Ectodermal cell (in vitro differentiated cells): ENCODE measurements around the gene ST3GAL4.
"Not testable (repeated sequence)": the region's sequence is repeated elsewhere in the genome, so short reads cannot be mapped to it uniquely, and the experiment has no call there.

Experiments
- H3K27ac ChIP-seq: 2 replicates; pipeline ENCODE4 v1.7.0; 2013; ENCODE audit warnings: mild to moderate bottlenecking, low read depth, low read length; ENCODE audit not compliant: insufficient read depth, poor library complexity, severe bottlenecking
- H3K27me3 ChIP-seq: 2 replicates; pipeline ENCODE4 v1.7.0; 2013; ENCODE audit warnings: mild to moderate bottlenecking, low read length; ENCODE audit not compliant: insufficient read depth, control insufficient read depth, poor library complexity, severe bottlenecking
- H3K36me3 ChIP-seq: one replicate; pipeline ENCODE4 v1.7.0; 2013; ENCODE audit warnings: low read length; ENCODE audit not compliant: control insufficient read depth, insufficient read depth
- H3K4me1 ChIP-seq: one replicate; pipeline ENCODE4 v1.7.0; 2013; ENCODE audit warnings: low read length; ENCODE audit not compliant: control insufficient read depth, insufficient read depth
- H3K4me3 ChIP-seq: 2 replicates; pipeline ENCODE4 v1.7.0; 2013; ENCODE audit warnings: low read depth, low read length, control low read depth; ENCODE audit not compliant: insufficient read depth
- H3K9me3 ChIP-seq: 2 replicates; pipeline ENCODE4 v1.7.0; 2013; ENCODE audit warnings: mild to moderate bottlenecking, low read length, moderate library complexity; ENCODE audit not compliant: control insufficient read depth
- WGBS, 2 experiments: methylation state at CpG; one replicate each; pipeline ENCODE4 v1.1.7; 2013; ENCODE audit warnings: missing lambda C conversion rate in 2 of 2; 5-methylcytosine and 5-hydroxymethylcytosine counted together

ST3GAL4 gene

GRCh38 chr11:126345759-126346585, 9.5 kb upstream of the ST3GAL4 start:
- Histone ChIP-seq H3K27me3 (no peaks in the 10 kb centered on the region), H3K27ac (no peak overlapping the region), H3K36me3 (peaks cover 6% of the 10 kb centered on the region), H3K4me1 (peaks cover 6% of the 10 kb centered on the region), H3K4me3 (no peak overlapping the region), H3K9me3 (no peaks in the 10 kb centered on the region)
- WGBS, 2 experiments, result 82 to 86% methylated on average over 17 of the region's 17 CpGs

GRCh38 chr11:126346586-126346940, 8.9 kb upstream of the ST3GAL4 start:
- Histone ChIP-seq H3K27me3 (no peaks in the 10 kb centered on the region), H3K9me3 (no peaks in the 10 kb centered on the region), H3K4me1 (peaks cover 4% of the 10 kb centered on the region), H3K27ac (no peak overlapping the region), H3K4me3 (no peak overlapping the region), H3K36me3 (peaks cover 5% of the 10 kb centered on the region)
- 70 to 80% methylated on average over 1 of the region's 1 CpG for whole genome bisulfite sequencing, 2 experiments

GRCh38 chr11:126346946-126347345, 8.5 kb upstream of the ST3GAL4 start:
- H3K4me1 ChIP-seq, H3K36me3 ChIP-seq, H3K9me3 ChIP-seq, H3K4me3 ChIP-seq, H3K27ac ChIP-seq, H3K27me3 ChIP-seq: not testable (repeated sequence)
- 92 to 94% methylated on average over 7 of the region's 7 CpGs for WGBS, 2 experiments

GRCh38 chr11:126347751-126348668, 7.5 kb upstream of the ST3GAL4 start:
- Histone ChIP-seq H3K27ac (no peak overlapping the region), H3K4me3 (no peak overlapping the region), H3K9me3 (no peaks in the 10 kb centered on the region), H3K27me3 (no peaks in the 10 kb centered on the region), H3K36me3 (no peaks in the 10 kb centered on the region), H3K4me1 (peaks cover 12% of the 10 kb centered on the region)
- 88 to 90% methylated on average over 17 of the region's 17 CpGs for WGBS, 2 experiments

- H3K27me3 ChIP-seq, result no peaks in the 10 kb centered on the region
- peaks cover 12% of the 10 kb centered on the region for H3K4me1 ChIP-seq
- WGBS, 2 experiments, result 90% methylated on average over 8 of the region's 8 CpGs
- H3K36me3 ChIP-seq, result no peaks in the 10 kb centered on the region
- no peak overlapping the region for H3K4me3 ChIP-seq
- H3K27ac ChIP-seq, result no peak overlapping the region
- no peaks in the 10 kb centered on the region for H3K9me3 ChIP-seq
Measured at GRCh38 chr11:126348806-126349582, 6.5 kb upstream of the ST3GAL4 start.

GRCh38 chr11:126350836-126351235, 4.7 kb upstream of the ST3GAL4 start:
- Histone ChIP-seq H3K36me3 (no peaks in the 10 kb centered on the region), H3K9me3 (no peaks in the 10 kb centered on the region), H3K4me3 (no peak overlapping the region), H3K4me1 (peaks cover 11% of the 10 kb centered on the region), H3K27ac (no peak overlapping the region), H3K27me3 (no peaks in the 10 kb centered on the region)
- 96 to 97% methylated on average over 5 of the region's 5 CpGs for WGBS, 2 experiments

- Histone ChIP-seq H3K4me1 (peaks cover 20% of the 10 kb centered on the region), H3K27me3 (no peaks in the 10 kb centered on the region), H3K4me3 (no peak overlapping the region), H3K36me3 (no peaks in the 10 kb centered on the region), H3K27ac (no peak overlapping the region), H3K9me3 (no peaks in the 10 kb centered on the region)
- WGBS, 2 experiments, result 91 to 95% methylated on average over 3 of the region's 3 CpGs
Measured at GRCh38 chr11:126352163-126352562, 3.3 kb upstream of the ST3GAL4 start.

GRCh38 chr11:126352934-126353801, 2.3 kb upstream of the ST3GAL4 start:
- H3K36me3 ChIP-seq, result no peaks in the 10 kb centered on the region
- no peak overlapping the region for H3K4me3 ChIP-seq
- no peaks in the 10 kb centered on the region for H3K27me3 ChIP-seq
- peaks cover 20% of the 10 kb centered on the region for H3K4me1 ChIP-seq
- no peak overlapping the region for H3K27ac ChIP-seq
- 81 to 86% methylated on average over 4 of the region's 4 CpGs for whole genome bisulfite sequencing, 2 experiments
- no peaks in the 10 kb centered on the region for H3K9me3 ChIP-seq

GRCh38 chr11:126354631-126355323, 709 bp upstream of the ST3GAL4 start:
- Histone ChIP-seq H3K27ac (peak overlapping the region; percentile 0), H3K4me3 (peak overlapping the region; percentile 76), H3K9me3 (no peaks in the 10 kb centered on the region), H3K4me1 (peaks cover 23% of the 10 kb centered on the region), H3K36me3 (no peaks in the 10 kb centered on the region), H3K27me3 (no peaks in the 10 kb centered on the region)
- 29 to 30% methylated on average over 15 of the region's 15 CpGs for WGBS, 2 experiments
